Breast epithelium (tissue), 3 donors: Measurements from ENCODE around the gene CPAMD8.

Source experiments
- CTCF ChIP-seq, 3 donors: fragments of 450-650 bp; IDR thresholded peaks; one replicate each; pipeline ENCODE4 v1.5.1; 2016 to 2017; ENCODE audit warnings: antibody characterized with exemption in 3 of 3, mild to moderate bottlenecking in 3 of 3, moderate library complexity in 3 of 3
- POLR2A ChIP-seq: fragments of 450-650 bp; IDR thresholded peaks from one replicate; pipeline ENCODE4 v1.6.1; 2016; ENCODE audit warnings: antibody characterized with exemption, mild to moderate bottlenecking, moderate library complexity

- TF ChIP-seq POLR2A (no peak), CTCF (IDR thresholded peaks at IDR 0.05) (no peak)
Observed at GRCh38 chr19:16887353-16888265, 139.0 kb downstream of the CPAMD8 start.
